ENCODE measurements around the gene WRNIP1. TPM values are rescaled to one million over a fixed set of nuclear protein-coding genes. Genes with fewer than 3 reads are reported as not detected.

Gene WRNIP1
- total RNA-seq, 1 experiment from 2014 or later = 38.1 TPM

- Histone ChIP-seq H2AK5ac (ENCODE audit: insufficient read length, low read length) (no peak overlapping the region), H2BK120ac (ENCODE audit: low read depth, low read length, poor library complexity, severe bottlenecking) (no peak overlapping the region), H3K4ac (ENCODE audit: low read depth, low read length) (no peak overlapping the region), H2BK12ac (ENCODE audit: insufficient read length, low read depth, low read length) (no peak overlapping the region), H3K23ac (ENCODE audit: insufficient read length, low read depth, low read length) (no peak overlapping the region), H4K5ac (ENCODE audit: insufficient read length, low read depth, low read length) (no peak overlapping the region), H4K91ac (ENCODE audit: insufficient read length, low read depth, low read length) (no peak overlapping the region), H3K4me2 (ENCODE audit: insufficient read depth, insufficient read length, low read length) (no peak overlapping the region), H3K79me1 (ENCODE audit: insufficient read depth, low read depth, low read length, poor library complexity, severe bottlenecking) (no peaks in the 10 kb centered on the region), H4K8ac (replicated peaks; ENCODE audit: insufficient read length, low read depth, low read length) (no peak overlapping the region), H2BK20ac (ENCODE audit: low read depth, low read length, poor library complexity, severe bottlenecking) (no peak overlapping the region), H3K18ac (ENCODE audit: insufficient read length, low read depth, low read length) (no peak overlapping the region), H3K56ac (ENCODE audit: insufficient read length, low read depth, low read length) (no peak overlapping the region), H3K79me2 (ENCODE audit: insufficient read depth, low read length) (no peaks in the 10 kb centered on the region), H2BK15ac (ENCODE audit: low read depth, low read length) (no peak overlapping the region), H3K9ac (ENCODE audit: extremely low read depth, insufficient read length, low read length) (no peak overlapping the region), H2BK5ac (ENCODE audit: insufficient read length, low read length) (no peak overlapping the region), H3K23me2 (ENCODE audit: insufficient read length, low read depth, low read length, poor library complexity, severe bottlenecking) (no peaks in the 10 kb centered on the region), H3T11ph (ENCODE audit: low read length) (no peak overlapping the region), H3K27me3 (ENCODE audit: insufficient read depth, low read length) (no peaks in the 10 kb centered on the region), H4K20me1 (ENCODE audit: control insufficient read depth, insufficient read depth, insufficient read length) (no peaks in the 10 kb centered on the region), H3K4me1 (ENCODE audit: insufficient read depth, low read length) (no peaks in the 10 kb centered on the region), H2AFZ (ENCODE audit: low read length) (no peak overlapping the region), H3K27ac (ENCODE audit: insufficient read length, low read depth, low read length) (no peak overlapping the region), H3K9me3 (ENCODE audit: control insufficient read depth, low read depth, low read length) (no peaks in the 10 kb centered on the region), H3K14ac (ENCODE audit: insufficient read depth, low read length) (no peak overlapping the region)
- no peaks in the 10 kb centered on the region for H3K36me3 Mint-ChIP-seq (ENCODE audit: insufficient read depth in 1 of 3, low read depth in 3 of 3)
- no CpG with 5 or more reads among the region's 2 CpGs for WGBS (ENCODE audit: extremely low coverage, insufficient read length, low lambda C conversion rate)
- no peaks in the 10 kb centered on the region for H3K27me3 Mint-ChIP-seq (ENCODE audit: low read depth)
- no peak overlapping the region for H3K4me3 Mint-ChIP-seq
- no peak for TF ChIP-seq CTCF (conservative IDR thresholded peaks at IDR 0.05)
- H3K4me1 Mint-ChIP-seq = 0 out of 4 replicates have a peak, but pooled peaks cover 0 to 8% of the 10 kb centered on the region in 2 experiments
- DNase-seq = no peak
- H3K27ac Mint-ChIP-seq = no peak overlapping the region
- no peaks in the 10 kb centered on the region for H3K9me3 Mint-ChIP-seq
Observed at GRCh38 chr6:2809015-2809414, 43.8 kb downstream of the WRNIP1 start.
